ENCODE measurements around the gene MUCL1.

Gene MUCL1
- total RNA-seq = 0 reads per million in 3 donors

GRCh38 chr12:54853933-54854538 is at the start of gene MUCL1:
TSS of gene MUCL1 (plus strand) at chr12:54854516. CDS start at chr12:54854583, 67 bp downstream.
- Histone ChIP-seq H3K36me3 (ENCODE audit: control insufficient read depth, insufficient read depth, low read length) (no peaks in the 10 kb centered on the region), H3K27ac (ENCODE audit: insufficient read depth, low read length, poor library complexity, severe bottlenecking) (no peak within 1 kb of the TSS), H3K4me3 (ENCODE audit: insufficient read depth, low read depth, low read length, poor library complexity, severe bottlenecking) (no peak within 1 kb of the TSS), H3K4me1 (ENCODE audit: control insufficient read depth, insufficient read depth, low read length, poor library complexity, severe bottlenecking) (no peaks in the 10 kb centered on the region), H3K9me3 (ENCODE audit: control insufficient read depth, low read length) (no peaks in the 10 kb centered on the region), H3K27me3 (replicated peaks; ENCODE audit: control insufficient read depth, insufficient read depth, low read length, poor library complexity, severe bottlenecking) (no peaks in the 10 kb centered on the region)
- DNase-seq = peak; percentile 17 to 49 (median 24)

- Histone ChIP-seq H3K27ac (ENCODE audit: insufficient read depth, low read length, poor library complexity, severe bottlenecking) (no peak overlapping the region), H3K4me1 (ENCODE audit: control insufficient read depth, insufficient read depth, low read length, poor library complexity, severe bottlenecking) (no peaks in the 10 kb centered on the region)
Observed at GRCh38 chr12:54821676-54822075, 32.6 kb upstream of the MUCL1 start.

GRCh38 chr12:54824402-54824801 is 29.9 kb upstream of the MUCL1 start:
- no peaks in the 10 kb centered on the region for H3K4me1 ChIP-seq (ENCODE audit: control insufficient read depth, insufficient read depth, low read length, poor library complexity, severe bottlenecking)
- H3K9me3 ChIP-seq (ENCODE audit: control insufficient read depth, low read length) = no peaks in the 10 kb centered on the region
- no peak for DNase-seq

More at GRCh38 chr12:54821676-54822075, 32.6 kb upstream of the MUCL1 start:
- Histone ChIP-seq H3K36me3 (ENCODE audit: control insufficient read depth, insufficient read depth, low read length) (no peaks in the 10 kb centered on the region), H3K4me3 (ENCODE audit: insufficient read depth, low read depth, low read length, poor library complexity, severe bottlenecking) (no peak overlapping the region), H3K27me3 (replicated peaks; ENCODE audit: control insufficient read depth, insufficient read depth, low read length, poor library complexity, severe bottlenecking) (no peaks in the 10 kb centered on the region), H3K9me3 (ENCODE audit: control insufficient read depth, low read length) (no peaks in the 10 kb centered on the region)
- DNase-seq = no peak

GRCh38 chr12:54829511-54829910 is 24.8 kb upstream of the MUCL1 start:
- H3K9me3 ChIP-seq (ENCODE audit: control insufficient read depth, low read length) = no peaks in the 10 kb centered on the region
- no peak for DNase-seq
- no peaks in the 10 kb centered on the region for H3K36me3 ChIP-seq (ENCODE audit: control insufficient read depth, insufficient read depth, low read length)

More at GRCh38 chr12:54824402-54824801, 29.9 kb upstream of the MUCL1 start:
- no peaks in the 10 kb centered on the region for H3K36me3 ChIP-seq (ENCODE audit: control insufficient read depth, insufficient read depth, low read length)
- no peak overlapping the region for H3K27ac ChIP-seq (ENCODE audit: insufficient read depth, low read length, poor library complexity, severe bottlenecking)
- H3K27me3 ChIP-seq (replicated peaks; ENCODE audit: control insufficient read depth, insufficient read depth, low read length, poor library complexity, severe bottlenecking) = no peaks in the 10 kb centered on the region
- no peak overlapping the region for H3K4me3 ChIP-seq (ENCODE audit: insufficient read depth, low read depth, low read length, poor library complexity, severe bottlenecking)

GRCh38 chr12:54830199-54830598 is 24.1 kb upstream of the MUCL1 start:
- Histone ChIP-seq H3K27me3 (replicated peaks; ENCODE audit: control insufficient read depth, insufficient read depth, low read length, poor library complexity, severe bottlenecking) (no peaks in the 10 kb centered on the region), H3K36me3 (ENCODE audit: control insufficient read depth, insufficient read depth, low read length) (no peaks in the 10 kb centered on the region)

More at GRCh38 chr12:54829511-54829910, 24.8 kb upstream of the MUCL1 start:
- H3K27ac ChIP-seq (ENCODE audit: insufficient read depth, low read length, poor library complexity, severe bottlenecking) = no peak overlapping the region
- no peak overlapping the region for H3K4me3 ChIP-seq (ENCODE audit: insufficient read depth, low read depth, low read length, poor library complexity, severe bottlenecking)
- H3K27me3 ChIP-seq (replicated peaks; ENCODE audit: control insufficient read depth, insufficient read depth, low read length, poor library complexity, severe bottlenecking) = no peaks in the 10 kb centered on the region
- H3K4me1 ChIP-seq (ENCODE audit: control insufficient read depth, insufficient read depth, low read length, poor library complexity, severe bottlenecking) = no peaks in the 10 kb centered on the region

GRCh38 chr12:54831631-54832030 is 22.7 kb upstream of the MUCL1 start:
- no peaks in the 10 kb centered on the region for H3K4me1 ChIP-seq (ENCODE audit: control insufficient read depth, insufficient read depth, low read length, poor library complexity, severe bottlenecking)
- no peaks in the 10 kb centered on the region for H3K36me3 ChIP-seq (ENCODE audit: control insufficient read depth, insufficient read depth, low read length)
- DNase-seq = no peak
- H3K9me3 ChIP-seq (ENCODE audit: control insufficient read depth, low read length) = no peaks in the 10 kb centered on the region
- H3K27ac ChIP-seq (ENCODE audit: insufficient read depth, low read length, poor library complexity, severe bottlenecking) = no peak overlapping the region
- H3K4me3 ChIP-seq (ENCODE audit: insufficient read depth, low read depth, low read length, poor library complexity, severe bottlenecking) = no peak overlapping the region
- H3K27me3 ChIP-seq (replicated peaks; ENCODE audit: control insufficient read depth, insufficient read depth, low read length, poor library complexity, severe bottlenecking) = no peaks in the 10 kb centered on the region

More at GRCh38 chr12:54830199-54830598, 24.1 kb upstream of the MUCL1 start:
- H3K4me3 ChIP-seq (ENCODE audit: insufficient read depth, low read depth, low read length, poor library complexity, severe bottlenecking) = no peak overlapping the region
- H3K9me3 ChIP-seq (ENCODE audit: control insufficient read depth, low read length) = no peaks in the 10 kb centered on the region
- no peak for DNase-seq
- no peaks in the 10 kb centered on the region for H3K4me1 ChIP-seq (ENCODE audit: control insufficient read depth, insufficient read depth, low read length, poor library complexity, severe bottlenecking)
- H3K27ac ChIP-seq (ENCODE audit: insufficient read depth, low read length, poor library complexity, severe bottlenecking) = no peak overlapping the region

- no peak overlapping the region for H3K27ac ChIP-seq (ENCODE audit: insufficient read depth, low read length, poor library complexity, severe bottlenecking)
- no peaks in the 10 kb centered on the region for H3K4me1 ChIP-seq (ENCODE audit: control insufficient read depth, insufficient read depth, low read length, poor library complexity, severe bottlenecking)
- H3K9me3 ChIP-seq (ENCODE audit: control insufficient read depth, low read length) = no peaks in the 10 kb centered on the region
- H3K27me3 ChIP-seq (replicated peaks; ENCODE audit: control insufficient read depth, insufficient read depth, low read length, poor library complexity, severe bottlenecking) = no peaks in the 10 kb centered on the region
- no peaks in the 10 kb centered on the region for H3K36me3 ChIP-seq (ENCODE audit: control insufficient read depth, insufficient read depth, low read length)
- no peak overlapping the region for H3K4me3 ChIP-seq (ENCODE audit: insufficient read depth, low read depth, low read length, poor library complexity, severe bottlenecking)
- no peak for DNase-seq
Observed at GRCh38 chr12:54840244-54840865, 14.0 kb upstream of the MUCL1 start.

- Histone ChIP-seq H3K27ac (ENCODE audit: insufficient read depth, low read length, poor library complexity, severe bottlenecking) (no peak overlapping the region), H3K9me3 (ENCODE audit: control insufficient read depth, low read length) (no peaks in the 10 kb centered on the region), H3K27me3 (replicated peaks; ENCODE audit: control insufficient read depth, insufficient read depth, low read length, poor library complexity, severe bottlenecking) (no peaks in the 10 kb centered on the region), H3K36me3 (ENCODE audit: control insufficient read depth, insufficient read depth, low read length) (no peaks in the 10 kb centered on the region), H3K4me3 (ENCODE audit: insufficient read depth, low read depth, low read length, poor library complexity, severe bottlenecking) (no peak overlapping the region), H3K4me1 (ENCODE audit: control insufficient read depth, insufficient read depth, low read length, poor library complexity, severe bottlenecking) (no peaks in the 10 kb centered on the region)
- DNase-seq = no peak
Observed at GRCh38 chr12:54857406-54857805, 3.1 kb downstream of the MUCL1 start.

- H3K9me3 ChIP-seq (ENCODE audit: control insufficient read depth, low read length) = no peaks in the 10 kb centered on the region
- no peak for DNase-seq
- H3K36me3 ChIP-seq (ENCODE audit: control insufficient read depth, insufficient read depth, low read length) = no peaks in the 10 kb centered on the region
- no peak overlapping the region for H3K4me3 ChIP-seq (ENCODE audit: insufficient read depth, low read depth, low read length, poor library complexity, severe bottlenecking)
- H3K4me1 ChIP-seq (ENCODE audit: control insufficient read depth, insufficient read depth, low read length, poor library complexity, severe bottlenecking) = no peaks in the 10 kb centered on the region
- no peaks in the 10 kb centered on the region for H3K27me3 ChIP-seq (replicated peaks; ENCODE audit: control insufficient read depth, insufficient read depth, low read length, poor library complexity, severe bottlenecking)
- no peak overlapping the region for H3K27ac ChIP-seq (ENCODE audit: insufficient read depth, low read length, poor library complexity, severe bottlenecking)
Observed at GRCh38 chr12:54858562-54858961, 4.2 kb downstream of the MUCL1 start.

GRCh38 chr12:54859502-54859901 is 5.2 kb downstream of the MUCL1 start:
- Histone ChIP-seq H3K9me3 (ENCODE audit: control insufficient read depth, low read length) (no peaks in the 10 kb centered on the region), H3K27me3 (replicated peaks; ENCODE audit: control insufficient read depth, insufficient read depth, low read length, poor library complexity, severe bottlenecking) (no peaks in the 10 kb centered on the region)

More at GRCh38 chr12:54859502-54859901, 5.2 kb downstream of the MUCL1 start:
- H3K27ac ChIP-seq (ENCODE audit: insufficient read depth, low read length, poor library complexity, severe bottlenecking) = no peak overlapping the region
- no peaks in the 10 kb centered on the region for H3K4me1 ChIP-seq (ENCODE audit: control insufficient read depth, insufficient read depth, low read length, poor library complexity, severe bottlenecking)
- H3K36me3 ChIP-seq (ENCODE audit: control insufficient read depth, insufficient read depth, low read length) = no peaks in the 10 kb centered on the region
- no peak overlapping the region for H3K4me3 ChIP-seq (ENCODE audit: insufficient read depth, low read depth, low read length, poor library complexity, severe bottlenecking)
- no peak for DNase-seq

Measured in effector memory CD4-positive, alpha-beta T cell (primary cell).